ENCODE results near the gene AGO4.
A peak's percentile ranks its signal among the peaks of the same experiment; 100 is the strongest.
"Not testable (repeated sequence)": the region's sequence is repeated elsewhere in the genome, so short reads cannot be mapped to it uniquely, and the experiment has no call there.

Gene AGO4

GRCh38 chr1:35807614-35808449 lies at the start of gene AGO4:
TSS of gene AGO4 (plus strand) at chr1:35808016. CDS start at chr1:35808417, 401 bp downstream.
- DNase-seq = peak in 1 of 4 experiments; percentile 36

DNA sequence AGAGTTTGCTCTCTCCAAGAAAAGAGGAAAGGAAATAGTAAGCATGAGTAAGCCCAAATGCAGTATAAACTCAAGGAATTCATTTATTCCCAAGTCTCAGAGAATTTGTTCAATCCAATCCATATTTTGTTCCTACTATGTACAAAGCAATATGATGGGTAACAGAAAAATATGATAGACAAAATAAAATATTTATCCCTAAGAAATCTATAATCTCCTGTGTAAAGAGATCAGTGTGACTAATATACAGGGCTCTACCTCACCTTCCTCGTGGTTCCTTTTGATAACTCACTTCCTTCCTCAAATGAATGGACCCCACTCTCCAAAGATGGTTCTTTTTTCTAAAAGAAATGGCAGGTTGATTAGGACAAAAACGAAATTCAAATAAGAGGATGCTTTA lies 45.7 kb upstream of the AGO4 start:
- DNase-seq = no peak

DNA sequence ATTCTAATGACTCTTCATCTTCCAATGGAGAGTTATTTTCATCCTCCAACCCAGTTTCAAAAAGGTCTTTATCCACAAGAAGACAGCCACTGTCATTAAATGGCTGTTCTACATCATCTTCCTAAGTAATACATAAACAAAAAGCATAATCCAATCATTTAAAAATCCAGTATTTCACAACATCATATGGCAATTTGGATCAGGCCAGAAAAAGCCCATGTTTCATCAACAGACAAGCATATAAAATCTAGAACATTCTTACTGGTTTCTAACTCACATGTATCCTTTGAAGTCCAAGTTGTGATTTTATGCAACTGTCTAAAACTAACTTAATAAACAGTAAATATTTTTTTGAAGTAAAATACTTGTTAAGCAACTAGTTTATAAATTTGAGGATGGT lies 44.6 kb upstream of the AGO4 start:
- DNase-seq = no peak

GRCh38 chr1:35764283-35764682 lies 43.5 kb upstream of the AGO4 start:
- no peak for DNase-seq

DNA sequence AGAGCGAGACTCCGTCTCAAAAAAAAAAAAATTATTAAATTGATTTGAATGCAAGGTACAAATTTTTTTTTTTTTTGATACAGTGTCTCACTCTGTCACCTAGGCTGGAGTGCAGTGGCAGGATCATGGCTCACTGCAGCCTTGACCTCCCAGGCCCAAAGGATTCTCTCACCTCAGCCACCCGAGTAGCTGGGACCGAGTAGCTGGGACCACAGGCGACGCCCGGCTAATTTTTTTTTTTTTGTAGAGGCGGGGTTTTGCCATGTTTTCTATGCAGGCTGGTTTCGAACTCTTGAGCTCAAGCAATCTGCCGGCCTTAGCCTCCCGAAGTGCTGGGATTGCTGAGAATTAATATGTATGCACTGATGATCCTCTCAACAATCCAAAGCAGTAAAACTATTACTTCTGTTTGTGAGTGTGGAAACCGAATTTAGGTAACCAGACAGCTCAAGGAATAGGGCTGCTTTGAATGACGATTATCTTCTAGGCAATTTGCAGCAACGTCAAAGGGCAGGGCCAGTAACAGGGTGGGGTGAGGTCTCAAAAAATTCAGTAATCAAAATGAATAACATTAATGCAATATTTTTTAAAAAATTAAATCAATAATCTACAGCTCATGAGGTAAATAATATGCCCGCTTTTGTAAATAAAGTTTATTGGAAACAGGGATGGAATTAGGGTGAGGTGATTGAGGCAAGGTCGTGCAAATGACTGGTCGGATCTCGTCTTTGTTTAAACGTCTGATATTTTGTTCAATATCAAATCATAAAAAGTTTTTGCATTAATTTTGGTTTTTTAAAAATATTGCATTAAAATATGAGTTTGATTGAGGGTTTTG lies 39.2 kb upstream of the AGO4 start:
- no peak for DNase-seq

DNA sequence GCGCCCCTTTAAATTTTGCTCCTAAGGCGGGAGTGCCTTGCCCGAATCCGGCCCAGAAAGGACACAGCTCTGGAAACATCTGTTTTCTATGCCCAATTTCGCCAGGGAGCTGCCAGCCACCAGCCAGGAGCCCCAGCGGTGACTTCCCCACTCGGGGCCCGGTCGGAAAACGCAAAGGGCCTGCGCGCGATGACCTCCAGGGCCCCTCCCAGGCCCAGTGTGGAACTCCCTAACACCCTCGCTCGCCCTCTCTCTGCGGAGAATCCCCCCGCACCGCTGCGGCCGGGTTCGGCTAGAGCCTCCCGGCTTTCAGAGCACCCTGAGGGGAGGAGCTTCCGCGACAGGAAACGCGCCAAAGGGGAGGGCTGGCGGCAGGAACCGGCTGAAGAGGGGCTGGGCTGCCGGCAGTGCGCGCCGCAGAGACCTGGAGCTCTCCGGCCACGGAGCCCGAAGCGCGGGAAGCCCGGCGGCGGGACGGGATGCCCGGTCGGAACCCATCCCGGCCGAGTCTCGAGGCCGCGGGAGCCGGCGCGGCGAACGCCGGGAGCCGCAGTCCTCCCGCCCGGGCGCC lies 38.5 kb upstream of the AGO4 start:
- DNase-seq = peak; percentile 46 to 62 (median 62)

DNA sequence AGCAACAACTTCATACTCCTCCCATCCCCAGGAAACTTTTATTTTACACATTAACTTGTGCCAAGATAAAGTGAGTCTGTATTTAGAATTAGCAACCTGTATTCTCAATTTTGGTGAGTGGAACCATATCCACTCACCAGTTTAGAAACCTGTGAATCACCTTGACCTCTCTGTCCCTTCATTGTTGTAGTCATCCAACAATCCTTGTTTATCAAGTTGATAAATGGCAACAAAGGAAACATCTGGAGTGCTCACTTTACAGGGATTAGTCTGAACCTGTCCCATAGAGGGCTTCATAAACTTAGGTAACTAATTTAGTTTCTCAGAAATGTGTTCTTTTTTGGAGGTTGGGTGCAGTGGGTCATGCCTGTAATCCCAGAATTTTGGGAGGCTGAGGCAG lies 34.1 kb upstream of the AGO4 start:
- no peak for DNase-seq

GRCh38 chr1:35776172-35776571 lies 31.6 kb upstream of the AGO4 start:
- DNase-seq = not testable (repeated sequence)

DNA sequence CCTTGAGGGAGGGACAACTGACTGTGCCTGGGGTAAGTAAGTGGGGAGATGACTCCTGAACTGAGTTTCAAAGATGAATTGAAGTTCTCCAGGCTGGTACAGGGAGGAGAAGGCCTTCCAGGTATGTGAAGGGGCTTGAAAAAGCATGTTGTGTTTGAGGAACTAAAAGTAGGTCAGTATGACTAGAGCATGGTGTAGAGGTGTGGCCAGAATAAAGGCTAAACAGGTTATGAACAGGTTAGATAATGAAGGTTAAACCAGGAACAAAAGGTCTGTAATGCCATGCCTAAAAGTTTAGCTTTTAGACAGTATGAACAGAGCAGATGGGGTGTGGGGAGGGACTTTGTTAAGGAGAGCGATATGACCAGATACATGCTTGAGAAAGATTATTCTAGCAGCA lies 30.7 kb upstream of the AGO4 start:
- DNase-seq = no peak

DNA sequence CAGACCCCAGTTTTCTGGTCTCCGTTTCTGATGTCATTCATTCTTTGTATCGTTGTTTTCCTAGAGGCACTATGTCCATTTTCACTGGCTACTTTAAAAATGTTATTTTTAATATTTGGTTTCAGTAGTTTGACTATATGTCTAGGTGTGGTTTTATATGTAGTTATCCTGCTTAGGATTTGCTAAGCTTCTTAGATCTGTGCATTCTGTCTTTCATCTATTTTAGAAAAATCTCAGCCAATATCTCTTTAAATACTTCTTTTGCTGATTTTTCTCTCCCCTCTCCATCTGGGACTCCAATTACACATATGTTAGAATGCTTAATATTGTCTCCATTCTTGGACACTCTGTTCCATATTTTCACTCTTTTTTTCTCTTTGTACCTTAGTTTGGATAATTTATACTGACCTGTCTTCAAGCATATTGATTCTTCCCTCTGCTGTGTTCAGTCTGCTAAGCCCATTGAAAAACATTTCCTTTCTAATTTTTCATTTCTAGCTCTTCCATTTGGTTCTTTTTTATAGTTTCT lies 24.7 kb upstream of the AGO4 start:
- no peak for DNase-seq

GRCh38 chr1:35784364-35784763 lies 23.5 kb upstream of the AGO4 start:
- DNase-seq = not testable (repeated sequence)

DNA sequence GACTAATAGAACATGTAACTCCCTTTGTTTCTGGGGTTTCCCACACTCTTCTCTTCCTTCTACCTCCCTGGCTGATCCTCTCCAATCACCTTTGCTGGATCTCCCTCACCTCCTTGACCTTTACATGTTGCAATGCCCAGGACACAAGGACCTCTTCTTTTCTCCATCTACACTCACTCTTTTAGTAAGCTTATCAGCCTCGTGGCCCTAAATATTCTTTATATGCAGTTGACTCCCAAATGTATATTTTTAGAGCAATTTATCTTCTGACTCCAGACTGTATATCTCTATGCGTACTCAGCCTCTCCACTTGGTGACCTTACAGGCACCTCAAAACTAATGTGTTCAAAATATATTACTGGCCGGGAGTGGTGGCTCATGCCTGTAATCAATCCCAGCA lies 19.7 kb upstream of the AGO4 start:
- no peak for DNase-seq

- no peak for DNase-seq
Observed at GRCh38 chr1:35790670-35791069, 17.1 kb upstream of the AGO4 start.

DNA sequence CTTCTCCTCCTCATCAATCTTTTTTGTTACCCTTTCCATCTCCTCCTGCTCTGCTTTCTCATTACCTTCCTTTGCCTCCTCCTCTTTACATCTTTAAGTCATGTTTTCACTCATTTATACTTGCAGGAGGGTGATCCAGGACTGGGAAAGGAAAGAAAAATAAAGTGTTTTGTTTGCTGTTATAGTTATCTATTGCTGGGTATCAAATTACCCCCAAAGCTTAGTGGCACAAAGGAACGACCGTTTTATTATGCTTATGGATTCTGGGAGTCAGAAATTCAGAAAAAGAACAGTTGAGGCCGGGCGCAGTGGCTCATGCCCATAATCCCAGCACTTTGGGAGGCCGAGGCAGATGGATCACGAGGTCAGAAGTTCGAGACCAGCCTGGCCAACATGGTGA lies 12.5 kb upstream of the AGO4 start:
- no peak for DNase-seq

- no peak for DNase-seq
Observed at GRCh38 chr1:35797380-35797779, 10.4 kb upstream of the AGO4 start.

DNA sequence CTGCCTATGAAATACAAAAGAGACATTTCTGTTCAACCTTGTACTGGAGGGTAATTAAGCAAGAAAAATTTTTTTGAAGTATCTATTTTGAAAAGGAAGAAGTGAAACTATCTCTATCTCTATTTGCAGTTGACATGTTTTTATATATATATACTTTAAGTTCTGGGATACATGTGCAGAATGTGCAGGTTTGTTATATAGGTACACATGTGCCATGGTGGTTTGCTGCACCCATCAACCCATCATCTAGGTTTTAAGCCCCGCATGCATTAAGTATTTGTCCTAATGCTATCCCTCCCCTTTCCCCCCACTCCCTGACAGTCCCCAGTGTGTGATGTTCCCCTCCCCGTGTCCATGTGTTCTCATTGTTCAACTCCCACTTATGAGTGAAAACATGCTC lies 9.8 kb upstream of the AGO4 start:
- DNase-seq = not testable (repeated sequence)

- DNase-seq = not testable (repeated sequence)
Observed at GRCh38 chr1:35800167-35800887, 7.5 kb upstream of the AGO4 start.

GRCh38 chr1:35808450-35809113 lies 766 bp downstream of the AGO4 start:
- DNase-seq = no peak

GRCh38 chr1:35809114-35810095 lies 1.6 kb downstream of the AGO4 start:
- DNase-seq = no peak

DNA sequence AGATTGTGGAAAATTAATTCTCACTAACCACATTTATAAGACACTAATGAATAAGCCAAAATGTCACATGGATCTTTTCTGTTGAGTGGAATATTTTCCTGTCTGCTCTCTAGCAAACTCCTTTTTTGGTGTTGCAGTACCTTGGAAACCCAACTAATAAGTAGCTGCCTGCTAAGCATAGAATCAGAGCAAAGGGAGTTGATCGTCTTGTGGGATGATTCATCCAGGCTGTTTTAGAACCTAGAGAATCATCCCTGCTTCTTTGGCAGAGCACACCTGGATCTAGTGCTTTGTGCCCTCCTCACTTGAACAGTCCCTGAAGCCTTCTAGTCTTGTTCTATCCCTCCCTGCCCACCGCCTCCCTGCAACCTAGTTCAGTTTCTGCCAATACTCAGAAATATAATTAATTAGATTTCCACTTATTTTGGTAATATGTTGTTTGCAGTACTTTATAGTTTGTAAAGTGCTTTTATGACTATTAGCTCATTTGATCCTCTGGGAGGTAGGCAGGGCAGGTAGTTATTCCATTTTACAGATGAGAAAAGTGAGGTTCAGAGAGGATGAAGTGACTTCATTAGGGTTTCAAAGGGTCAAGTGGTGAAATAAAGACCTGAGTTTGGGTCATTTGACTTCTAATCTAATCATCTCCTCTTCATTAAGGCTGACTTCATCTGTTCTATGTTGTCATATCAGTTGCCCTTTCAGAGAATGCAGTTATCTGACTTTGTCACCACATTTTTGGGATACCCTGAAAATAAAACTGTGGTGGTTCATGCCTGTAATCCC lies 2.5 kb downstream of the AGO4 start:
- no peak for DNase-seq

All from activated CD4-positive, CD25-positive, alpha-beta regulatory T cell (primary cell).